ENCODE measurements around the gene CRB3.

GRCh38 chr19:6483235-6483634, 19.2 kb downstream of the CRB3 start:
- TF ChIP-seq CTCF (IDR thresholded peaks at IDR 0.05) (no peak), POLR2A (IDR thresholded peaks at IDR 0.05) (no peak)

All from lower leg skin (tissue), 3 donors.